Epithelial cell of esophagus (primary cell): ENCODE measurements around the gene NFE2L2.
A peak's percentile ranks its signal among the peaks of the same experiment; 100 is the strongest.

Experiments used
- DNase-seq: peaks from one replicate; pipeline ENCODE4 v3.0.0; 2010; ENCODE audit warnings: low read depth
- H3K4me3 ChIP-seq: 2 replicates; pipeline ENCODE4 v1.5.1; 2011; ENCODE audit warnings: mild to moderate bottlenecking, low read length, control low read depth
- CTCF ChIP-seq: IDR thresholded peaks from 2 replicates; pipeline ENCODE4 v1.5.1; 2011; ENCODE audit warnings: low read depth, mild to moderate bottlenecking, low read length, control low read depth, inconsistent platforms; ENCODE audit not compliant: insufficient read depth; ENCODE audit errors: missing control alignments

Gene NFE2L2

DNA sequence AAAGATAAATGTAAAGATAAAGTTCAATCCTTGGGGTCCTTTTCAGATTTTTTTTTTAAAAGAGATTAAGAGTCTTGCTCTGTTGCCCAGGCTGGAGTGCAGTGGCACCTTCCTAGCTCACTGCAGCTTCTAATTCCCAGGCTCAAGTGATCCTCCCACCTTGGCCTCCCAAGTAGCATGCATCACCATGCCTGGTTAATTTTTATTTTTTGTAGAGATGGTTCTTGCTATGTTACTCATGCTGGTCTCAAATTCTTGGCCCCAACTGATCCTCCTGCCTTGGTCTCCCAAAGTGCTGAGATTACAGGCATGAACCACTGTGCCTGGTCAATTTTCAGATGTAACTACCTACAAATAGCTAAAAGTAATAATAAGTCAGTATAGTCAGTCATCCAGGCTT is 21.1 kb downstream of the NFE2L2 start:
- DNase-seq, result no peak
- no peak for TF ChIP-seq CTCF
- no peak overlapping the region for H3K4me3 ChIP-seq

DNA sequence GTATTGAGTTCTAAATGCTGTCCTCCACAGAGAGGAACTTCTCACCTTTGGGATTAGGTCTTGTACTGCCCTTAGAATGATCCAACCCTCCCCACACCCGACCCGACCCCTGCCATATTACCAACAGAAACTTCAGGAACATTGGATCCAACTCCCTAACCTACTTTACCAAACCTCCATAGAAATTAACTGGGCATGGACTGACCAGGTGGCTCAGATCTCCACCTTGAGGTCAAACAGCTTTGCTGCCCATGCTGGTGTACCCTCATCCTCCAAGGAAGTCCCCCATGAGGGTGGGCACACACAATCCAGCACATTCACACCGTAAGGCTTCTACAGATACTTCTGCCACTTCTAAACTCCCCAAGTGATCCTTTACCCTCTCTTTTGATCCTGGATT is 21.5 kb downstream of the NFE2L2 start:
- DNase-seq, result no peak
- TF ChIP-seq CTCF, result no peak
- no peak overlapping the region for H3K4me3 ChIP-seq

- H3K4me3 ChIP-seq, result no peak overlapping the region
- no peak for TF ChIP-seq CTCF
- DNase-seq, result peak; percentile 85
These were observed 22.2 kb downstream of the NFE2L2 start for GRCh38 chr2:177242121-177242987.

DNA sequence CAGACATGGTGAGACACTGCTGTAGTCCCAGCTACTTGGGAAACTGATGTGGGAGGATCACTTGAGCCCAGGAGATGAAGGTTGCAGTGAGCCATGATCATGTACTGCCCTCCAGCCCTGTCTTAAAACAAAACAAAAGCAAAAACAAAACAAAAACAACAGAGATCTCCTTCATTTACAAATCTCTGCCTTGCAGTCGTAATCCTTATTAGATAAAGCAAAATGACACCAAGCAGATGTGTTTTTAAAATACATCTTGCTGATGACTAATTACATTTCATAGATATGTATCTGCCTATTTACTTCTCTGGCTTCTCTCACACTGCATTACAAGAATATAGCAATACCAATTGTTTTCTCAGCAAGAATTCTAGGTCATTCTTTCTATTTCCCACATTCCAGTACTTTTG is 22.8 kb downstream of the NFE2L2 start:
- H3K4me3 ChIP-seq, result no peak overlapping the region
- DNase-seq, result no peak
- no peak for TF ChIP-seq CTCF

DNA sequence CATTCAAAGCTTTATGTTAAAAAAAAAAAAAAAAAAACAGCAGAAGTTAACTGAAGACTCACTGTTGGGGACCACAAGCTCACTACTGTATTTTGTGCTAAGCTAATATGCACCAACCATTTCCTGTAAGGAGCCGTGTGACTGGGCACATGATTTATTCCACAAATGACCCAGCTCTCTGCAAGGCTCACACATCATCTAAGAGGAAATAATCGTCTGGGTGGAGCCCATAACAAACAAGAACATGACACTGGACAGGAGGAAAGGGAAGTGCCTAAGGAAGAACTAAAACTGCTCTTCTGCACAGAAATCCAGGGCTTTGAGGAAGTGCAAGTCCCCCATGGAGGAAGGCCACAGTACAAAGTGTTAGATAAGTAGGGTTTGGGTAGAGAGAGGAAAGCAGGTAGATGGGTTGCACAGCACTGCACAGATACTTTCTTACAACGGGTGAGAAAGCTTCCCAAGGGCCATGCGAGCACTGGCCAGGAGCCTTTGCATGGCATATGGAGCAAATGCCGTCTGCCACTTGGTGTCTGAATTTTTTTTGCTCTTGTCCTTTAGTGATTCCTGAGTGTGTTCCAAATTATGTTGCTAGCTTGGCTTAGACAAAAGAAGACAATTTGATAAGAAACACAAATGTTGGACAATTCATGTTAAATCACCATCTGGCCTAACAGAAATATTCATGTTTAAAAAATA is 24.4 kb downstream of the NFE2L2 start:
- H3K4me3 ChIP-seq, result no peak overlapping the region
- TF ChIP-seq CTCF, result no peak
- DNase-seq, result peak; percentile 57

- DNase-seq, result no peak
- no peak for TF ChIP-seq CTCF
- H3K4me3 ChIP-seq, result no peak overlapping the region
These were observed 25.5 kb downstream of the NFE2L2 start for GRCh38 chr2:177239053-177239452.
